GM23338 (cell line): ENCODE data around the gene S1PR2. TPM values are rescaled to one million over a fixed set of nuclear protein-coding genes. Genes with fewer than 3 reads are reported as not detected.

ENCODE experiments used
- ATAC-seq: fragments of 200-7000 bp; cut with Tn5 transposase; 3 replicates; pipeline ENCODE4 v1.9.1; 2020
- DNase-seq: peaks from one replicate; pipeline ENCODE4 v3.0.0-alpha.2; 2015; ENCODE audit warnings: low spot score
- H2AFZ ChIP-seq: fragments of 200-600 bp; sonication (generic); 2 replicates; pipeline ENCODE4 v1.8.0; 2016; ENCODE audit warnings: antibody characterized with exemption, mild to moderate bottlenecking, moderate library complexity
- H3F3A ChIP-seq: fragments of 200-600 bp; sonication (generic); replicated peaks from 2 replicates; pipeline ENCODE4 v1.8.0; 2017; ENCODE audit warnings: antibody characterized with exemption, mixed run types, low read depth
- H3K27ac ChIP-seq: fragments of 200-600 bp; sonication (generic); 2 replicates; pipeline ENCODE4 v1.6.1; 2016; ENCODE audit warnings: low read depth
- H3K27me3 ChIP-seq: fragments of 200-600 bp; sonication (generic); 2 replicates; pipeline ENCODE4 v1.8.0; 2016; ENCODE audit warnings: mild to moderate bottlenecking, mixed run types, moderate library complexity; ENCODE audit not compliant: insufficient read depth
- H3K36me3 ChIP-seq: fragments of 200-600 bp; sonication (generic); 2 replicates; pipeline ENCODE4 v1.8.0; 2016; ENCODE audit warnings: mild to moderate bottlenecking; ENCODE audit not compliant: insufficient read depth
- H3K4me1 ChIP-seq: fragments of 200-600 bp; sonication (generic); 2 replicates; pipeline ENCODE4 v1.8.0; 2016; ENCODE audit warnings: mild to moderate bottlenecking, moderate library complexity; ENCODE audit not compliant: insufficient read depth
- H3K4me2 ChIP-seq: fragments of 200-600 bp; sonication (generic); 2 replicates; pipeline ENCODE4 v1.7.1; 2017; ENCODE audit warnings: mixed run types
- H3K4me3 ChIP-seq: fragments of 200-600 bp; sonication (generic); 2 replicates; pipeline ENCODE4 v1.6.1; 2016; ENCODE audit warnings: mixed run types
- H3K79me2 ChIP-seq: fragments of 200-600 bp; sonication (generic); replicated peaks from 2 replicates; pipeline ENCODE4 v1.8.0; 2017; ENCODE audit warnings: mild to moderate bottlenecking; ENCODE audit not compliant: insufficient read depth
- H3K9me2 ChIP-seq: fragments of 200-600 bp; sonication (generic); 2 replicates; pipeline ENCODE4 v1.8.0; 2017; ENCODE audit not compliant: insufficient read depth
- H4K20me1 ChIP-seq: fragments of 200-600 bp; sonication (generic); replicated peaks from 2 replicates; pipeline ENCODE4 v1.8.0; 2017; ENCODE audit warnings: mild to moderate bottlenecking; ENCODE audit not compliant: insufficient read depth
- H3K27ac Mint-ChIP-seq: 2 replicates; pipeline ENCODE4 v1.8.0; 2020; ENCODE audit warnings: inconsistent platforms, mild to moderate bottlenecking, moderate library complexity, mixed read lengths
- H3K27me3 Mint-ChIP-seq: 3 replicates; pipeline ENCODE4 v1.8.0; 2022; ENCODE audit warnings: low read depth, mild to moderate bottlenecking, moderate library complexity, mixed read lengths, inconsistent platforms; ENCODE audit not compliant: insufficient read depth, poor library complexity
- H3K36me3 Mint-ChIP-seq: 3 replicates; pipeline ENCODE4 v1.8.0; 2021; ENCODE audit warnings: low read depth, mild to moderate bottlenecking, inconsistent platforms, moderate library complexity, mixed read lengths
- H3K4me1 Mint-ChIP-seq: 3 replicates; pipeline ENCODE4 v1.8.0; 2020; ENCODE audit warnings: mild to moderate bottlenecking, inconsistent platforms, mixed read lengths
- H3K4me3 Mint-ChIP-seq: 3 replicates; pipeline ENCODE4 v1.8.0; 2021; ENCODE audit warnings: moderate library complexity, mild to moderate bottlenecking, inconsistent platforms, mixed read lengths
- H3K9me3 Mint-ChIP-seq: 3 replicates; pipeline ENCODE4 v1.8.0; 2020; ENCODE audit warnings: moderate library complexity, mild to moderate bottlenecking, inconsistent platforms, mixed read lengths
- CREB1 ChIP-seq: fragments of 250-450 bp; sonication (Bioruptor Pico); IDR thresholded peaks from 2 replicates; pipeline ENCODE4 v1.5.0; 2020; ENCODE audit warnings: low read depth, mild to moderate bottlenecking, moderate library complexity
- CTCF ChIP-seq, 2 experiments: fragments of 200-600 bp in 1 of 2; sonication (generic) in 1 of 2; conservative IDR thresholded peaks; 2 replicates each; pipeline versions ENCODE4 v1.5.1 to v1.6.1; 2016 to 2017; ENCODE audit warnings: antibody characterized with exemption in 2 of 2, low read depth in 2 of 2, mild to moderate bottlenecking in 2 of 2, moderate library complexity in 1 of 2
- EZH2 ChIP-seq: fragments of 200-600 bp; sonication (generic); IDR thresholded peaks from one replicate; pipeline ENCODE4 v1.8.0; 2017; ENCODE audit warnings: antibody characterized with exemption, mild to moderate bottlenecking, low read depth; ENCODE audit not compliant: unreplicated experiment
- EZH2phosphoT487 ChIP-seq: fragments of 200-600 bp; sonication (generic); IDR thresholded peaks from one replicate; pipeline ENCODE4 v1.8.1; 2018; ENCODE audit warnings: antibody characterized with exemption; ENCODE audit not compliant: unreplicated experiment
- JUNB ChIP-seq: IDR thresholded peaks from one replicate; pipeline ENCODE4 v1.6.1; 2016; ENCODE audit warnings: antibody characterized with exemption; ENCODE audit not compliant: unreplicated experiment
- NANOG ChIP-seq: IDR thresholded peaks from 2 replicates; pipeline ENCODE4 v1.6.1; 2016; ENCODE audit warnings: antibody characterized with exemption, borderline replicate concordance
- POLR2AphosphoS5 ChIP-seq: IDR thresholded peaks from 2 replicates; pipeline ENCODE4 v1.6.1; 2016; ENCODE audit warnings: antibody characterized with exemption, low read depth
- REST ChIP-seq: IDR thresholded peaks from one replicate; pipeline ENCODE4 v1.6.1; 2018; ENCODE audit warnings: antibody characterized with exemption; ENCODE audit not compliant: unreplicated experiment
- STAT1 ChIP-seq: IDR thresholded peaks from one replicate; pipeline ENCODE4 v1.6.1; 2016; ENCODE audit warnings: antibody characterized with exemption; ENCODE audit not compliant: unreplicated experiment
- ZNF114 ChIP-seq: fragments of 250-450 bp; sonication (Bioruptor Pico); IDR thresholded peaks from 2 replicates; pipeline ENCODE4 v1.5.0; 2020; ENCODE audit warnings: mild to moderate bottlenecking, moderate library complexity
- ZNF331 ChIP-seq: fragments of 250-450 bp; sonication (Bioruptor Pico); IDR thresholded peaks from 2 replicates; pipeline ENCODE4 v1.5.0; 2020; ENCODE audit warnings: low read depth, mild to moderate bottlenecking, moderate library complexity
- polyA plus RNA-seq: library from polyadenylated mRNA; unstranded; fragments of >200 nt; fragmentation: Nextera tagmentation; extraction: Ambion mirVana; gene quantifications from 2 replicates; pipeline ENCODE4 v1.2.1, GENCODE V29; 2016
- total RNA-seq: library from RNA; depleted of rRNA; stranded (reverse); fragments of >200 nt; shearing (Covaris generic); gene quantifications from 2 replicates; pipeline ENCODE4 v1.2.3, GENCODE V29; 2014
- TF ChIP-seq, protein P1 (sequence below): fragments of 250-450 bp; sonication (Bioruptor Pico); IDR thresholded peaks from 2 replicates; pipeline ENCODE4 v1.5.0; 2020; ENCODE audit warnings: mild to moderate bottlenecking, moderate library complexity
- TF ChIP-seq, protein P2 (sequence below): IDR thresholded peaks from 2 replicates; pipeline ENCODE4 v1.6.1; 2016; ENCODE audit warnings: antibody characterized with exemption

Gene S1PR2
- total and polyA plus RNA-seq, 2 experiments from 2014 or later = 9.2 to 13.9 TPM

- DNase-seq (no peak), ATAC-seq (no peak)
- Histone ChIP-seq H3F3A (peaks cover 8% of the 10 kb centered on the region), H3K27ac (no peak overlapping the region), H3K36me3 (no peaks in the 10 kb centered on the region), H3K4me3 (no peak overlapping the region), H4K20me1 (no peaks in the 10 kb centered on the region; the same call in 1 of the 2 replicates), H3K27me3 (no peaks in the 10 kb centered on the region), H2AFZ (no peak overlapping the region), H3K79me2 (0 out of 2 replicates have a peak, but pooled peaks cover 8% of the 10 kb centered on the region), H3K4me1 (peaks cover 3% of the 10 kb centered on the region), H3K9me2 (no peaks in the 10 kb centered on the region), H3K4me2 (no peak overlapping the region)
- H3K27ac Mint-ChIP-seq = no peak overlapping the region
- H3K4me3 Mint-ChIP-seq = no peak overlapping the region
- H3K4me1 Mint-ChIP-seq = peaks cover 13% of the 10 kb centered on the region
- TF ChIP-seq REST (no peak), NANOG (no peak), STAT1 (no peak), CREB1 (CRISPR knock-in tag) (no peak), EZH2 (no peak), JUNB (no peak), ZNF331 (no peak), CTCF (conservative IDR thresholded peaks at IDR 0.05; ENCODE audit: low read depth in 2 of 2) (no peak), ZNF114 (CRISPR knock-in tag) (no peak), EZH2phosphoT487 (no peak), POLR2AphosphoS5 (no peak)
- TF ChIP-seq, protein P1, sequence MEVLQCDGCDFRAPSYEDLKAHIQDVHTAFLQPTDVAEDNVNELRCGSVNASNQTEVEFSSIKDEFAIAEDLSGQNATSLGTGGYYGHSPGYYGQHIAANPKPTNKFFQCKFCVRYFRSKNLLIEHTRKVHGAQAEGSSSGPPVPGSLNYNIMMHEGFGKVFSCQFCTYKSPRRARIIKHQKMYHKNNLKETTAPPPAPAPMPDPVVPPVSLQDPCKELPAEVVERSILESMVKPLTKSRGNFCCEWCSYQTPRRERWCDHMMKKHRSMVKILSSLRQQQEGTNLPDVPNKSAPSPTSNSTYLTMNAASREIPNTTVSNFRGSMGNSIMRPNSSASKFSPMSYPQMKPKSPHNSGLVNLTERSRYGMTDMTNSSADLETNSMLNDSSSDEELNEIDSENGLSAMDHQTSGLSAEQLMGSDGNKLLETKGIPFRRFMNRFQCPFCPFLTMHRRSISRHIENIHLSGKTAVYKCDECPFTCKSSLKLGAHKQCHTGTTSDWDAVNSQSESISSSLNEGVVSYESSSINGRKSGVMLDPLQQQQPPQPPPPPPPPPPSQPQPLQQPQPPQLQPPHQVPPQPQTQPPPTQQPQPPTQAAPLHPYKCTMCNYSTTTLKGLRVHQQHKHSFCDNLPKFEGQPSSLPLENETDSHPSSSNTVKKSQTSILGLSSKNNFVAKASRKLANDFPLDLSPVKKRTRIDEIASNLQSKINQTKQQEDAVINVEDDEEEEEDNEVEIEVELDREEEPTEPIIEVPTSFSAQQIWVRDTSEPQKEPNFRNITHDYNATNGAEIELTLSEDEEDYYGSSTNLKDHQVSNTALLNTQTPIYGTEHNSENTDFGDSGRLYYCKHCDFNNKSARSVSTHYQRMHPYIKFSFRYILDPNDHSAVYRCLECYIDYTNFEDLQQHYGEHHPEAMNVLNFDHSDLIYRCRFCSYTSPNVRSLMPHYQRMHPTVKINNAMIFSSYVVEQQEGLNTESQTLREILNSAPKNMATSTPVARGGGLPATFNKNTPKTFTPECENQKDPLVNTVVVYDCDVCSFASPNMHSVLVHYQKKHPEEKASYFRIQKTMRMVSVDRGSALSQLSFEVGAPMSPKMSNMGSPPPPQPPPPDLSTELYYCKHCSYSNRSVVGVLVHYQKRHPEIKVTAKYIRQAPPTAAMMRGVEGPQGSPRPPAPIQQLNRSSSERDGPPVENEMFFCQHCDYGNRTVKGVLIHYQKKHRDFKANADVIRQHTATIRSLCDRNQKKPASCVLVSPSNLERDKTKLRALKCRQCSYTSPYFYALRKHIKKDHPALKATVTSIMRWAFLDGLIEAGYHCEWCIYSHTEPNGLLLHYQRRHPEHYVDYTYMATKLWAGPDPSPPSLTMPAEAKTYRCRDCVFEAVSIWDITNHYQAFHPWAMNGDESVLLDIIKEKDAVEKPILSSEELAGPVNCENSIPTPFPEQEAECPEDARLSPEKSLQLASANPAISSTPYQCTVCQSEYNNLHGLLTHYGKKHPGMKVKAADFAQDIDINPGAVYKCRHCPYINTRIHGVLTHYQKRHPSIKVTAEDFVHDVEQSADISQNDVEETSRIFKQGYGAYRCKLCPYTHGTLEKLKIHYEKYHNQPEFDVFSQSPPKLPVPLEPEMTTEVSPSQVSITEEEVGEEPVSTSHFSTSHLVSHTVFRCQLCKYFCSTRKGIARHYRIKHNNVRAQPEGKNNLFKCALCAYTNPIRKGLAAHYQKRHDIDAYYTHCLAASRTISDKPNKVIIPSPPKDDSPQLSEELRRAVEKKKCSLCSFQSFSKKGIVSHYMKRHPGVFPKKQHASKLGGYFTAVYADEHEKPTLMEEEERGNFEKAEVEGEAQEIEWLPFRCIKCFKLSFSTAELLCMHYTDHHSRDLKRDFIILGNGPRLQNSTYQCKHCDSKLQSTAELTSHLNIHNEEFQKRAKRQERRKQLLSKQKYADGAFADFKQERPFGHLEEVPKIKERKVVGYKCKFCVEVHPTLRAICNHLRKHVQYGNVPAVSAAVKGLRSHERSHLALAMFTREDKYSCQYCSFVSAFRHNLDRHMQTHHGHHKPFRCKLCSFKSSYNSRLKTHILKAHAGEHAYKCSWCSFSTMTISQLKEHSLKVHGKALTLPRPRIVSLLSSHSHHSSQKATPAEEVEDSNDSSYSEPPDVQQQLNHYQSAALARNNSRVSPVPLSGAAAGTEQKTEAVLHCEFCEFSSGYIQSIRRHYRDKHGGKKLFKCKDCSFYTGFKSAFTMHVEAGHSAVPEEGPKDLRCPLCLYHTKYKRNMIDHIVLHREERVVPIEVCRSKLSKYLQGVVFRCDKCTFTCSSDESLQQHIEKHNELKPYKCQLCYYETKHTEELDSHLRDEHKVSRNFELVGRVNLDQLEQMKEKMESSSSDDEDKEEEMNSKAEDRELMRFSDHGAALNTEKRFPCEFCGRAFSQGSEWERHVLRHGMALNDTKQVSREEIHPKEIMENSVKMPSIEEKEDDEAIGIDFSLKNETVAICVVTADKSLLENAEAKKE (CRISPR knock-in tag) = no peak
- TF ChIP-seq, protein P2, sequence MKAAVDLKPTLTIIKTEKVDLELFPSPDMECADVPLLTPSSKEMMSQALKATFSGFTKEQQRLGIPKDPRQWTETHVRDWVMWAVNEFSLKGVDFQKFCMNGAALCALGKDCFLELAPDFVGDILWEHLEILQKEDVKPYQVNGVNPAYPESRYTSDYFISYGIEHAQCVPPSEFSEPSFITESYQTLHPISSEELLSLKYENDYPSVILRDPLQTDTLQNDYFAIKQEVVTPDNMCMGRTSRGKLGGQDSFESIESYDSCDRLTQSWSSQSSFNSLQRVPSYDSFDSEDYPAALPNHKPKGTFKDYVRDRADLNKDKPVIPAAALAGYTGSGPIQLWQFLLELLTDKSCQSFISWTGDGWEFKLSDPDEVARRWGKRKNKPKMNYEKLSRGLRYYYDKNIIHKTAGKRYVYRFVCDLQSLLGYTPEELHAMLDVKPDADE = no peak
- H3K36me3 Mint-ChIP-seq = no peaks in the 10 kb centered on the region
- H3K9me3 Mint-ChIP-seq = no peaks in the 10 kb centered on the region; the same call in 2 of the 3 replicates
- H3K27me3 Mint-ChIP-seq = peaks cover 14% of the 10 kb centered on the region
Observed at GRCh38 chr19:10233946-10234345, 2.8 kb upstream of the S1PR2 start.
